Retinal pigment epithelial cell (primary cell): Measurements from ENCODE around the gene PCBD1.

Source experiments
- DNase-seq: peaks from one replicate; pipeline ENCODE4 v3.0.0-alpha.2; 2010; ENCODE audit warnings: low read depth
- H3K4me3 ChIP-seq: 2 replicates; pipeline ENCODE4 v1.5.1; 2011; ENCODE audit warnings: mild to moderate bottlenecking, low read length, control low read depth, moderate library complexity
- TF ChIP-seq, protein P1 (sequence below): conservative IDR thresholded peaks from 2 replicates; pipeline ENCODE4 v1.5.1; 2011; ENCODE audit warnings: low read depth, low read length, control low read depth, inconsistent platforms

PCBD1 gene

DNA sequence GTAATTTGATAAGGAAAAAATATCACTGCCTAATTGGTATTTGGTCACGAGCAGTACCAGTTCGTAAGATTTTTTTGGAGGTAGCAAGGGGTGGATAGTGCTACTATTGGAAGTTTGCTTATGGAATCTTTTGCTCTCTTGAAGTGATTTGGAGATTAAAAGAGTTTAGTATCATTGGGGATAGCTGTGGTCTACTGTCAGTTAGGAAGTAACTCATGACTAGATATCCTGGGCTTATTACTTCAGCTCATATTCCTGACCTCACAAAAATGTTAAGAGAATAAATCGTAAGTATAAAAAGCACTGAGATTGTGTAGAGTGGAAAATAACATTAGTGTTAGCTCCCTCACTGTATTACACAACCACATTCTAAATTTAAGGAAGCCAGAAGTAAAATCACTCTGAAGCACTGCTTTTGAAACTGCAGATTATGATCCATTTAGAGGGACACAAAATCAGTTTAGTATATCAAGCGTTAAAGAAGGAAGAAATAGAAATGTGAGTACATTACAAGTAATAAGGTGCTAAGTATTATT lies 50.0 kb downstream of the PCBD1 start:
- TF ChIP-seq, protein P1, sequence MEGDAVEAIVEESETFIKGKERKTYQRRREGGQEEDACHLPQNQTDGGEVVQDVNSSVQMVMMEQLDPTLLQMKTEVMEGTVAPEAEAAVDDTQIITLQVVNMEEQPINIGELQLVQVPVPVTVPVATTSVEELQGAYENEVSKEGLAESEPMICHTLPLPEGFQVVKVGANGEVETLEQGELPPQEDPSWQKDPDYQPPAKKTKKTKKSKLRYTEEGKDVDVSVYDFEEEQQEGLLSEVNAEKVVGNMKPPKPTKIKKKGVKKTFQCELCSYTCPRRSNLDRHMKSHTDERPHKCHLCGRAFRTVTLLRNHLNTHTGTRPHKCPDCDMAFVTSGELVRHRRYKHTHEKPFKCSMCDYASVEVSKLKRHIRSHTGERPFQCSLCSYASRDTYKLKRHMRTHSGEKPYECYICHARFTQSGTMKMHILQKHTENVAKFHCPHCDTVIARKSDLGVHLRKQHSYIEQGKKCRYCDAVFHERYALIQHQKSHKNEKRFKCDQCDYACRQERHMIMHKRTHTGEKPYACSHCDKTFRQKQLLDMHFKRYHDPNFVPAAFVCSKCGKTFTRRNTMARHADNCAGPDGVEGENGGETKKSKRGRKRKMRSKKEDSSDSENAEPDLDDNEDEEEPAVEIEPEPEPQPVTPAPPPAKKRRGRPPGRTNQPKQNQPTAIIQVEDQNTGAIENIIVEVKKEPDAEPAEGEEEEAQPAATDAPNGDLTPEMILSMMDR: no peak
- no peak overlapping the region for H3K4me3 ChIP-seq
- no peak for DNase-seq

- DNase-seq: no peak
- TF ChIP-seq, protein P1: no peak
- no peak overlapping the region for H3K4me3 ChIP-seq
These were observed 50.7 kb downstream of the PCBD1 start for GRCh38 chr10:70837660-70838059.

GRCh38 chr10:70836319-70836718 lies 52.0 kb downstream of the PCBD1 start:
- TF ChIP-seq, protein P1: no peak
- DNase-seq: no peak
- no peak overlapping the region for H3K4me3 ChIP-seq

DNA sequence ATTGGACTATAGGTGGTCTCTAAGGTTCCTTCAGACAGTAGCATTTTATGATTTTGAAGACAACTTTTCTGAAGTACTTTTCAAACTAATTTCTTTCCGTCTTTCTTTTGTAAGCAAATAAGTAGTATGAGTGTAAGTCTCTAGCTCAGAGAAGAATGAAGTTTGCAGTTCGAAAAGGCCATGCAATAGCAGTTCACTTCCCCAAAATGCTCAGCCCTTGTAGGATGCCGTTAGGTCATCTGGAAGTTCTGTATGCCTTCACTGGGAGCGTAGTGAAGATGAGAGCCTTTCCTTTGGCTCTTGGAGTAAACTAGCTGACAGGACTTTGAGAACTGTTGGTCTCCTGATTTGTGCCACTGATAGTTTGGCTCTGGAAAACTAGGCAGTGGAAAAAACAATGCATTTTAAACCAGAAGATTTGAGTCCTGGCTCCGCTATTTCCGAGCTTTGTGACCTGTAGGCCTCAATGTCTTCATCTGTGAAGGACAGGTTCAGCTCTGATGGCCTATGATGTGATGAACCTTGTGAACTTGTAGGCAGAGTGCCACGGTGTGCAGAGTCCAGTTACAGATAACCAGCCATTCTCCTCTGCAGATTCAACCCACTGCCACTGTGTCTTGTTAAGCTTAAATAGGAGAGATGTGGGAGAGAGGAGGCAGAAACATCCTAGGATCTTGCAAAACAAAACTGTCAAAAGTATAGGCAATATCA lies 53.8 kb downstream of the PCBD1 start:
- TF ChIP-seq, protein P1: no peak
- DNase-seq: no peak
- no peak overlapping the region for H3K4me3 ChIP-seq

DNA sequence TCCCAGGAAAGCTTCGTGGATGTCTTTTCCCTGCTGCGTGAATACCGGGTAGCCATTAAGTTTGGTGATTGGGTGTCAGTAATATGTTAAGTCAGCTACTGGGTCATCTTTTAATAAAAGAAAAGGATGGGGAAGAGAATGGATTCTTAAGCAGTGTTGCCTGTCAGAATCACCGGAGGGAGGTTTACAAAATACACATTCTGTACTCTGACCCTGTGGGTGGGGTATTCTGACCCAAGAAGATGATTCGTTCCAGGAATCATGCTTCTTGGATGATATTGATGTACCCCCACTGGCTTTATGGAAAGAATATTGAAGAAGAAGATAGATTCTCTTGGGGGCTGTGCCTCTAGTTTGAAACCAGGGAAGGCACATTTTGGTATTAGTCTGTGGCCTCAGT lies 54.3 kb downstream of the PCBD1 start:
- TF ChIP-seq, protein P1: no peak
- no peak overlapping the region for H3K4me3 ChIP-seq
- no peak for DNase-seq

DNA sequence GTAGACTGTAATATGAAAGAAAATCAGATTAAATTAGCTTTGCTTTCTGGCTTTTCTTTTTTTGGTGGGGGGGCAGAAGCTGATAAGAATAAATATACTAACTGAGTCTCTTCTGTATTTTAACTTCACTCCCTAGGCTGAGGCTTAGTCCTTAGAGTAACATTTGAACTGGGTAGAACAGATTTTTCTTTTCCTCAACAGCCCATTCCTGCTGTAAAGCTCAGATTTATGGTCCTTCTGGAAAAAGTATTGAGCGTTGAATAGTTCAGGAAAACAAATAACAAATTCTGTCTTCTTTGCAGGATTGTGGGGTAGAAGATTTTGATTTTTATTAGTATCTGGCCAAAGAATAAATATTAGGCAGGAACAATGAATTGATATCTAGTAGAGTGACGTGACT lies 54.8 kb downstream of the PCBD1 start:
- TF ChIP-seq, protein P1: no peak
- DNase-seq: no peak
- no peak overlapping the region for H3K4me3 ChIP-seq
